Smooth muscle cell (in vitro differentiated cells): ENCODE measurements around the gene STMP1. TPM values are rescaled to one million over a fixed set of nuclear protein-coding genes. Genes with fewer than 3 reads are reported as not detected.

Experiments used
- DNase-seq: peaks from one replicate; lab custom pipeline; 2025; ENCODE audit not compliant: unreplicated experiment; lab: John Stamatoyannopoulos, UW
- H2AFZ ChIP-seq: fragments of 200-600 bp; sonication (generic); 2 replicates; pipeline ENCODE4 v1.6.0; 2016; ENCODE audit warnings: antibody characterized with exemption, low read depth, mild to moderate bottlenecking
- H3F3A ChIP-seq: fragments of 200-600 bp; sonication (generic); 2 replicates; pipeline ENCODE4 v1.6.0; 2017; ENCODE audit warnings: antibody characterized with exemption, low read depth
- H3K27ac ChIP-seq: fragments of 200-600 bp; sonication (generic); 2 replicates; pipeline ENCODE4 v1.5.1; 2016; ENCODE audit warnings: low read depth, mild to moderate bottlenecking
- H3K27me3 ChIP-seq: fragments of 200-600 bp; sonication (generic); 2 replicates; pipeline ENCODE4 v1.6.1; 2016; ENCODE audit warnings: low read depth, mild to moderate bottlenecking
- H3K36me3 ChIP-seq: fragments of 200-600 bp; sonication (generic); 2 replicates; pipeline ENCODE4 v1.5.1; 2016; ENCODE audit warnings: low read depth
- H3K4me1 ChIP-seq: fragments of 200-600 bp; sonication (generic); 2 replicates; pipeline ENCODE4 v1.5.1; 2016; ENCODE audit warnings: low read depth
- H3K4me2 ChIP-seq: fragments of 200-600 bp; sonication (generic); 2 replicates; pipeline ENCODE4 v1.6.0; 2016; ENCODE audit warnings: mild to moderate bottlenecking
- H3K4me3 ChIP-seq: fragments of 200-600 bp; sonication (generic); 2 replicates; pipeline ENCODE4 v1.5.1; 2016; ENCODE audit warnings: mild to moderate bottlenecking
- H3K79me2 ChIP-seq: fragments of 200-600 bp; sonication (generic); 2 replicates; pipeline ENCODE4 v1.6.0; 2016; ENCODE audit warnings: low read depth, mild to moderate bottlenecking
- H3K9ac ChIP-seq: fragments of 200-600 bp; sonication (generic); 2 replicates; pipeline ENCODE4 v1.6.0; 2016; ENCODE audit warnings: low read depth
- H3K9me3 ChIP-seq: fragments of 200-600 bp; sonication (generic); replicated peaks from 2 replicates; pipeline ENCODE4 v1.5.1; 2016; ENCODE audit warnings: low read depth
- H4K20me1 ChIP-seq: fragments of 200-600 bp; sonication (generic); 2 replicates; pipeline ENCODE4 v1.6.0; 2016; ENCODE audit warnings: low read depth
- CTCF ChIP-seq: fragments of 200-600 bp; sonication (generic); IDR thresholded peaks from 2 replicates; pipeline ENCODE4 v1.5.1; 2017; ENCODE audit warnings: borderline replicate concordance, mild to moderate bottlenecking, antibody characterized with exemption; ENCODE audit not compliant: insufficient read depth, poor library complexity, severe bottlenecking
- WGBS: methylation state at CpG from one replicate; pipeline ENCODE4 v1.1.7; 2016; ENCODE audit warnings: low lambda C conversion rate; 5-methylcytosine and 5-hydroxymethylcytosine counted together
- polyA plus RNA-seq: library from polyadenylated mRNA; unstranded; fragments of >200 nt; fragmentation: Nextera tagmentation; extraction: Ambion mirVana; gene quantifications from 2 replicates; pipeline ENCODE4 v1.2.1, GENCODE V29; 2016
- total RNA-seq: library from RNA; depleted of rRNA; stranded (reverse); fragments of >200 nt; gene quantifications from 2 replicates; pipeline ENCODE4 v1.2.3, GENCODE V29; 2014

STMP1 gene
- total and polyA plus RNA-seq, 2 experiments from 2014 or later, result 26.6 to 72.1 TPM

GRCh38 chr7:135658564-135658963 is 3.8 kb upstream of the STMP1 start:
- peaks cover 6% of the 10 kb centered on the region for H3K79me2 ChIP-seq
- peaks cover 6% of the 10 kb centered on the region for H3K4me1 ChIP-seq
- no peak overlapping the region for H3K27ac ChIP-seq
- H3K9me3 ChIP-seq, result no peaks in the 10 kb centered on the region
- no peak overlapping the region for H2AFZ ChIP-seq
- no peaks in the 10 kb centered on the region for H3K36me3 ChIP-seq
- no peaks in the 10 kb centered on the region for H4K20me1 ChIP-seq
- H3K4me3 ChIP-seq, result no peak overlapping the region
- H3F3A ChIP-seq, result peaks cover 6% of the 10 kb centered on the region
- no peak for DNase-seq
- H3K27me3 ChIP-seq, result no peaks in the 10 kb centered on the region
- 90% methylated on average over 5 of the region's 5 CpGs for WGBS
- no peak overlapping the region for H3K4me2 ChIP-seq
- no peak overlapping the region for H3K9ac ChIP-seq
- no peak for TF ChIP-seq CTCF

GRCh38 chr7:135659159-135659846 is 3.0 kb upstream of the STMP1 start:
- Histone ChIP-seq H3K27me3 (no peaks in the 10 kb centered on the region), H3K4me2 (no peak overlapping the region), H3K4me3 (no peak overlapping the region), H3K27ac (no peak overlapping the region), H3K4me1 (peaks cover 9% of the 10 kb centered on the region), H3K79me2 (peaks cover 13% of the 10 kb centered on the region), H3K36me3 (no peaks in the 10 kb centered on the region), H4K20me1 (no peaks in the 10 kb centered on the region), H2AFZ (no peak overlapping the region), H3F3A (peaks cover 6% of the 10 kb centered on the region), H3K9me3 (no peaks in the 10 kb centered on the region), H3K9ac (no peak overlapping the region)
- 92% methylated on average over 9 of the region's 9 CpGs for WGBS
- DNase-seq, result no peak
- no peak for TF ChIP-seq CTCF

DNA sequence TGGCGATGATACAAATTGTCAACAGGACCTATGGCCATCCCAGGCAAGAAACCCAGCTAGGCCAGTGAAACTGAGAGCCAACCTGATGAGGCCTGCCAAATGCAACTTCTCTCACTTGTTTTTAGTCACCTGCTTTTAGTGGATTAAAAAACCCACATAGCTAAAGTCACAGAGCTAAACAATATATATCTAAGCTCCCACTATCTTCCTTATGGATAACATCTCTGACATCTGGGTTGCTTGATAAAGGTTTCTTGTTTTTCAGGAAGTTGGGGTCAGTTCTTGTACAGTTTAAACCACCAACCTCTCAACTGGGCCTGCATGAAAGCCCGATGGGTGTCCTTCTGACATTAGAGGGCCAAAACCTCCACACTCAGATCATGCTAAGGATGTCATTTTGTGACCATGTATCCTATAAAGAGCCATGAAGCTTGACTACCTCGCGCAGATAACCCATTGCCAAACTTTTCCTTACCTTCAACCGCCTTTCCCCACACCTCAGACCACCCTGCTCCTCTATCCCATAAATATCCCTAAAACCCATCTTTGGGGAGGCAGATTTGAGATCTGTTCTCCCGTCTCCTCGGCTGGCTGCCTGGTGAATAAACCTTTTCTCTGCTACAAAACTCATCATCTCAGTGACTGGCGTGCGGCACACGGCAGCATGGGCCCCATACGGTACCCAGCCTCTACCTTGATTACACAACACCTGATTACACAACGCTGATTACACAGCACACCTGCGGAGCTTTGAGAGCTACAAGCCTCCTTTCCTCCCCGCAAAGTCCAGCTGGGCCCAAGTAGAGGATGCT is 797 bp upstream of the STMP1 start:
- Histone ChIP-seq H3K4me3 (peak overlapping the region; percentile 96), H4K20me1 (no peaks in the 10 kb centered on the region), H3K27me3 (no peaks in the 10 kb centered on the region), H3K4me1 (peaks cover 9% of the 10 kb centered on the region), H3K9me3 (no peaks in the 10 kb centered on the region), H3K9ac (peak overlapping the region; percentile 42), H3F3A (peaks cover 6% of the 10 kb centered on the region), H3K36me3 (no peaks in the 10 kb centered on the region), H2AFZ (peak overlapping the region; percentile 96), H3K4me2 (peak overlapping the region; percentile 97), H3K27ac (peak overlapping the region; percentile 97), H3K79me2 (peaks cover 34% of the 10 kb centered on the region)
- WGBS, result 78% methylated on average over 14 of the region's 14 CpGs
- TF ChIP-seq CTCF, result no peak
- no peak for DNase-seq
